Endothelial cell (in vitro differentiated cells): ENCODE measurements around the gene PTPRD. TPM values are rescaled to one million over a fixed set of nuclear protein-coding genes. Genes with fewer than 3 reads are reported as not detected.

Source experiments
- DNase-seq: peaks from one replicate; pipeline ENCODE4 v3.0.0; 2021; ENCODE audit warnings: low spot score
- H3K27ac Mint-ChIP-seq: one replicate; pipeline ENCODE4 v1.8.0; 2021; ENCODE audit warnings: mixed read lengths, inconsistent platforms; ENCODE audit not compliant: unreplicated experiment
- H3K27me3 Mint-ChIP-seq: one replicate; pipeline ENCODE4 v1.8.0; 2021; ENCODE audit warnings: mild to moderate bottlenecking, moderate library complexity, mixed read lengths, inconsistent platforms; ENCODE audit not compliant: unreplicated experiment
- H3K36me3 Mint-ChIP-seq: one replicate; pipeline ENCODE4 v1.8.0; 2021; ENCODE audit warnings: mild to moderate bottlenecking, low read depth, mixed read lengths, inconsistent platforms; ENCODE audit not compliant: unreplicated experiment
- H3K4me1 Mint-ChIP-seq: one replicate; pipeline ENCODE4 v1.8.0; 2021; ENCODE audit warnings: mild to moderate bottlenecking, mixed read lengths, inconsistent platforms; ENCODE audit not compliant: unreplicated experiment
- H3K4me3 Mint-ChIP-seq: one replicate; pipeline ENCODE4 v1.8.0; 2021; ENCODE audit warnings: mild to moderate bottlenecking, mixed read lengths, inconsistent platforms; ENCODE audit not compliant: unreplicated experiment
- H3K9me3 Mint-ChIP-seq: one replicate; pipeline ENCODE4 v1.8.0; 2021; ENCODE audit warnings: mixed read lengths, inconsistent platforms; ENCODE audit not compliant: unreplicated experiment
- total RNA-seq: library from RNA; stranded (reverse); fragmentation: NEBNext Ultra II Directional; extraction: Animal tissue kit (Norgen Biotek cat#: 25700); gene quantifications from one replicate; pipeline ENCODE4 v1.2.1, GENCODE V29; 2021; ENCODE audit not compliant: unreplicated experiment
- TF ChIP-seq, protein P1 (sequence below): fragments of 200-600 bp; sonication (generic); IDR thresholded peaks from one replicate; pipeline ENCODE4 v1.5.0; 2021; ENCODE audit warnings: antibody characterized with exemption; ENCODE audit not compliant: unreplicated experiment

PTPRD gene
- total RNA-seq, 1 donor from 2014 or later = 47.8 TPM

DNA sequence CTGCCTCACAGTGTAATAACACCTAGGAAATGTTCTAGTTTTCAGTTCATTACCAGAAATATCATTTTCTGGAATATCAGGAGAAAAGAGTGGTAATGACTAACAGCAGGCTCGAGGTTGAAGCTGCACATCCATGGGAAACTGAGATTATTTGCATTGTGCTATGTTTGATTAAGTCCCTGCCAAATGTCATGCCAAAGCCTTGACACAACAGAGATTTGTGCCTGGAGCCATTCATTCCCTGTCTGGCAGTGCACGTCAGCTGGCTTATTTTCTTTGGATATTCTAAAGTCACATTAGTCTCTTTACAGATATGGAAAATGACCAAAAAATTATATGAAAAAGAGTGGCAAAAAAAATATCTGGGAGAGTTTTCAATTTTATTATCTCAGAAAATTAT, 848.0 kb downstream of the PTPRD start:
- DNase-seq = no peak
- Mint-ChIP-seq H3K9me3 (no peaks in the 10 kb centered on the region), H3K27ac (no peak overlapping the region), H3K27me3 (no peaks in the 10 kb centered on the region), H3K4me1 (no peaks in the 10 kb centered on the region), H3K4me3 (no peak overlapping the region), H3K36me3 (no peaks in the 10 kb centered on the region)
- TF ChIP-seq, protein P1, sequence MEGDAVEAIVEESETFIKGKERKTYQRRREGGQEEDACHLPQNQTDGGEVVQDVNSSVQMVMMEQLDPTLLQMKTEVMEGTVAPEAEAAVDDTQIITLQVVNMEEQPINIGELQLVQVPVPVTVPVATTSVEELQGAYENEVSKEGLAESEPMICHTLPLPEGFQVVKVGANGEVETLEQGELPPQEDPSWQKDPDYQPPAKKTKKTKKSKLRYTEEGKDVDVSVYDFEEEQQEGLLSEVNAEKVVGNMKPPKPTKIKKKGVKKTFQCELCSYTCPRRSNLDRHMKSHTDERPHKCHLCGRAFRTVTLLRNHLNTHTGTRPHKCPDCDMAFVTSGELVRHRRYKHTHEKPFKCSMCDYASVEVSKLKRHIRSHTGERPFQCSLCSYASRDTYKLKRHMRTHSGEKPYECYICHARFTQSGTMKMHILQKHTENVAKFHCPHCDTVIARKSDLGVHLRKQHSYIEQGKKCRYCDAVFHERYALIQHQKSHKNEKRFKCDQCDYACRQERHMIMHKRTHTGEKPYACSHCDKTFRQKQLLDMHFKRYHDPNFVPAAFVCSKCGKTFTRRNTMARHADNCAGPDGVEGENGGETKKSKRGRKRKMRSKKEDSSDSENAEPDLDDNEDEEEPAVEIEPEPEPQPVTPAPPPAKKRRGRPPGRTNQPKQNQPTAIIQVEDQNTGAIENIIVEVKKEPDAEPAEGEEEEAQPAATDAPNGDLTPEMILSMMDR = no peak

DNA sequence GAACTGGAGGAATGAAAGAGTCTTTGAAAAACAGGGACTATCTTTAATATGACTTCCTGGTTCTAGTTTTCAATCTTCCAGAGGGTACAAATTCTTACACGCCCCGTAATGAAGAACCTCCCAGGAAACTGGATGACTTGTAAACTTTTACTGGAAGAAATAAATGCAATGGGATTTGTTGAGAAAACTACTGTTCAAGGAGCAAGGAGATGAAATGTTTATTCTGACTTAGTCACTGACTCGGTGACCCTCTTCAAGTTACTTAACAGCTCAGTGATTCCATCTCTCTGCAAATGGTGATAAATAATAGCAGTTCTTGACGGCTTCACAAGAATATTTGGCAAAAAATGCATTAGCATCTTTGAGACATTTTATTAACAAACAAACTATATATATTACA, 858.6 kb downstream of the PTPRD start:
- no peaks in the 10 kb centered on the region for H3K9me3 Mint-ChIP-seq
- no peaks in the 10 kb centered on the region for H3K4me1 Mint-ChIP-seq
- H3K36me3 Mint-ChIP-seq = no peaks in the 10 kb centered on the region
- no peak for DNase-seq
- H3K4me3 Mint-ChIP-seq = no peak overlapping the region
- TF ChIP-seq, protein P1 = no peak
- no peaks in the 10 kb centered on the region for H3K27me3 Mint-ChIP-seq
- no peak overlapping the region for H3K27ac Mint-ChIP-seq

DNA sequence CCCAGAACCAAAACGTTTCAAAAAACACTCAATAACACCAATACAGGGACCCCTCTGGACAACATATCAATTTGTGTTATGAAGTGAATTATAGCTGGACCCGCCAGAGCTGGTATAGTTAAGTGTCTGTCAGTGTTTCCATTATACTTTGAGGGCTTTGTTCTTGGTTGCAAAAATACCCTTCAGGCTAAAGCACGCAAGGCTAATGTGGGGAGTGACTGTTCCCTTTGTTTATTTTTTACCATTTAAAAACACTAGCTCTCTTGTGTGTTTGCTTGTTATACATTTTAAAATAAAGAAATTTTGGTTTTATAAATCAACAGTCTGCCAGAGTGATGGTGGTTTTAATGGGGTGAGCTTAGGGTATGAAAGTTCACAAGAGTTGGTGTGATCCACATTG, 859.5 kb downstream of the PTPRD start:
- TF ChIP-seq, protein P1 = no peak
- Mint-ChIP-seq H3K27me3 (no peaks in the 10 kb centered on the region), H3K9me3 (no peaks in the 10 kb centered on the region), H3K4me3 (no peak overlapping the region), H3K27ac (no peak overlapping the region), H3K4me1 (no peaks in the 10 kb centered on the region), H3K36me3 (no peaks in the 10 kb centered on the region)
- DNase-seq = no peak

DNA sequence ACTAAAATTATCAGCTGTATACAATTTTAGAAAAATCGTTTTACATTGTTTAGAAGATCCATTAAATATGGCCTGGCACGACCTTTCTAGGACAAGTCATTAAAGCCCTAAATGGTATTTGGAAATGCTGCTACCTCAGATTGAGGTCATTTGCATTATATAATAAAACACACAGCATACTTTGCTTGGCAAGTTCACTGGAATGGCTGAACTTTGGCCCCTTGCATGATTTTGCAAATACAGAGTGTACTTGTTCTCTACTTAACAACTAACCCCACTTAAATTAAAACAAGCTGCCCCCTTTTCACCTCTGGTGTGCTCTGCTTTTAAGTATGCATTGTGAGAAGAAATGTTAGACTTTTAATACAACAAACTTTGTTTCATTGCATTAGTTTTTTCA, 860.1 kb downstream of the PTPRD start:
- TF ChIP-seq, protein P1 = no peak
- Mint-ChIP-seq H3K4me3 (no peak overlapping the region), H3K36me3 (no peaks in the 10 kb centered on the region), H3K9me3 (no peaks in the 10 kb centered on the region), H3K27me3 (no peaks in the 10 kb centered on the region), H3K27ac (no peak overlapping the region), H3K4me1 (no peaks in the 10 kb centered on the region)
- no peak for DNase-seq

DNA sequence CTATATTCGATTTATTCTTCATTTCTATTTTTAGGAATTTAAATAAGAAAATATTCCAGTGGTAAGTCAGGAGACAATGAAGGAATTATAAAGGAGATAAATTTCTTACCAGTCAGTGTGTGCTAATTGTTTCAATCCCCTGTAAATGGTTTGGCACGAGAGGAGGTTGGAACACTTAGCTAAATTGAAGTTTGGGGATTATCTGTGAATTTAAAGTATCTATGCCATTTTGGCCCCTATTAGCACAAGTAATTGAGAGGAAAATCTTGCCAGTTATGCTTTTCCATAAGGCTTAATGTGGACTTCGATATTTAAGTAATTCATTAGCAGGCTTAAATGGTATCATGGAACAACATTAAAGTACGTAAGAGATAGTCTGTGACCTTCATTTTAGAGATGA, 860.8 kb downstream of the PTPRD start:
- no peak overlapping the region for H3K27ac Mint-ChIP-seq
- no peaks in the 10 kb centered on the region for H3K36me3 Mint-ChIP-seq
- H3K9me3 Mint-ChIP-seq = no peaks in the 10 kb centered on the region
- TF ChIP-seq, protein P1 = no peak
- H3K4me3 Mint-ChIP-seq = no peak overlapping the region
- DNase-seq = no peak
- no peaks in the 10 kb centered on the region for H3K27me3 Mint-ChIP-seq
- peaks cover 4% of the 10 kb centered on the region for H3K4me1 Mint-ChIP-seq
